Mesothelial cell of epicardium (in vitro differentiated cells): ENCODE measurements around the gene DIPK1A. TPM values are rescaled to one million over a fixed set of nuclear protein-coding genes. Genes with fewer than 3 reads are reported as not detected.

Experiments used
- DNase-seq, 2 experiments: peaks; one replicate each; pipeline ENCODE4 v3.0.0; 2021; ENCODE audit warnings: low spot score in 2 of 2; ENCODE audit not compliant: unreplicated experiment in 2 of 2
- H3K27ac Mint-ChIP-seq: 2 replicates; pipeline ENCODE4 v1.8.0; 2021; ENCODE audit warnings: mixed read lengths
- H3K27me3 Mint-ChIP-seq: 2 replicates; pipeline ENCODE4 v1.8.0; 2021; ENCODE audit warnings: low read depth, mixed read lengths
- H3K36me3 Mint-ChIP-seq: 2 replicates; pipeline ENCODE4 v1.8.0; 2021; ENCODE audit warnings: mixed read lengths
- H3K4me1 Mint-ChIP-seq: 2 replicates; pipeline ENCODE4 v1.8.0; 2021; ENCODE audit warnings: mixed read lengths
- H3K4me3 Mint-ChIP-seq: 2 replicates; pipeline ENCODE4 v1.8.0; 2021; ENCODE audit warnings: mild to moderate bottlenecking, moderate library complexity, mixed read lengths
- H3K9me3 Mint-ChIP-seq: 2 replicates; pipeline ENCODE4 v1.8.0; 2021; ENCODE audit warnings: mixed read lengths
- total RNA-seq: library from RNA; stranded (reverse); gene quantifications from 3 replicates; pipeline ENCODE4 v1.2.1, GENCODE V29; 2021
- TF ChIP-seq, protein P1 (sequence below): fragments of 200-600 bp; sonication (generic); IDR thresholded peaks from one replicate; pipeline ENCODE4 v1.5.0; 2021; ENCODE audit warnings: antibody characterized with exemption; ENCODE audit not compliant: unreplicated experiment

The DIPK1A gene
- total RNA-seq, 1 donor from 2014 or later = 12.3 TPM

DNA sequence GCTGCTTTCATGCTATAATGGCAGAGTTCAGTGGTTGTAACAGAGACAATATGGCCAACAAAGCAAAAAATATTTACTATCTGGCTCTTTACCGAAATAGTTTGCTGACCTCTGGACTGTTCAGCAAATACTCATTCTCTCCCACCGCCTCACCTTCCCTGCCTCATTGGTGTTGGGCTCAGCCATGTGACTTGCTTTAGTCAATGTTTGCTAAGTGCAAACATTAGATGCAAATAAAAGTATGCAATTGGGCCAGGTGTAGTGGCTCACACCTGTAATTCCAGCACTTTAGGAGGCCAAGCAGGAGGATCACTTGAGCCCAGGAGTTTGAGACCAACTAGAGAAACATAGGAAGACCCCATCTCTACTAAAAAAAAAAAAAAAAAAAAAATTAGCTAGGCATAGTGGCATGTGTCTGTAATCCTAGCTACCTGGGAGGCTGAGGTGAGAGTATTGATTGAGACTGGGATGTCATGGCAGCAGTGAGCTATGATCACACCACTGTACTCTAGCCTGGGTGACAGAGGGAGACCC, 74.3 kb downstream of the DIPK1A start:
- Mint-ChIP-seq H3K9me3 (peaks cover 27% of the 10 kb centered on the region), H3K27ac (no peak overlapping the region), H3K4me3 (no peak overlapping the region), H3K27me3 (no peaks in the 10 kb centered on the region), H3K4me1 (no peaks in the 10 kb centered on the region), H3K36me3 (peaks cover 12% of the 10 kb centered on the region)
- no peak for DNase-seq
- TF ChIP-seq, protein P1, sequence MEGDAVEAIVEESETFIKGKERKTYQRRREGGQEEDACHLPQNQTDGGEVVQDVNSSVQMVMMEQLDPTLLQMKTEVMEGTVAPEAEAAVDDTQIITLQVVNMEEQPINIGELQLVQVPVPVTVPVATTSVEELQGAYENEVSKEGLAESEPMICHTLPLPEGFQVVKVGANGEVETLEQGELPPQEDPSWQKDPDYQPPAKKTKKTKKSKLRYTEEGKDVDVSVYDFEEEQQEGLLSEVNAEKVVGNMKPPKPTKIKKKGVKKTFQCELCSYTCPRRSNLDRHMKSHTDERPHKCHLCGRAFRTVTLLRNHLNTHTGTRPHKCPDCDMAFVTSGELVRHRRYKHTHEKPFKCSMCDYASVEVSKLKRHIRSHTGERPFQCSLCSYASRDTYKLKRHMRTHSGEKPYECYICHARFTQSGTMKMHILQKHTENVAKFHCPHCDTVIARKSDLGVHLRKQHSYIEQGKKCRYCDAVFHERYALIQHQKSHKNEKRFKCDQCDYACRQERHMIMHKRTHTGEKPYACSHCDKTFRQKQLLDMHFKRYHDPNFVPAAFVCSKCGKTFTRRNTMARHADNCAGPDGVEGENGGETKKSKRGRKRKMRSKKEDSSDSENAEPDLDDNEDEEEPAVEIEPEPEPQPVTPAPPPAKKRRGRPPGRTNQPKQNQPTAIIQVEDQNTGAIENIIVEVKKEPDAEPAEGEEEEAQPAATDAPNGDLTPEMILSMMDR = no peak

DNA sequence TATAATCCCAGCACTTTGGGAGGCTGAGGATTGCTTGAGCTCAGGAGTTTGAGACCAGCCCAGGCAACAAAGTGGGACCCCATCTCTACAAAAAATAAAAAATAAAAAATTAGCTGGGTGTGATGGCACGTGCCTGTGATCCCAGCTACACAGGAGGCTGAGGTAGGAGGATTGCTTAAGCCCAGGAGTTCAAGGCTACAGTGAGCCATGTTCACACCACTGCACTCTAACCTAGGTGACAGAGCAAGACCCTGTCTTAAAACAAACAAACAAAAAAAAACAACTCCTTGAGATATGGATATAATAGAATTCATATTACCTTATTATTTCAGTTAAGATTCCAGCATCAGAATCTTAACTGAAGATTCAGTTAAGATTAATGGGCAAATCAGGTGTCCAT, 77.1 kb downstream of the DIPK1A start:
- DNase-seq = no peak
- Mint-ChIP-seq H3K27me3 (no peaks in the 10 kb centered on the region), H3K4me1 (peaks cover 5% of the 10 kb centered on the region), H3K27ac (no peak overlapping the region), H3K36me3 (peaks cover 4% of the 10 kb centered on the region), H3K9me3 (peaks cover 13% of the 10 kb centered on the region), H3K4me3 (no peak overlapping the region)
- TF ChIP-seq, protein P1 = no peak

GRCh38 chr1:92883297-92883696, 78.0 kb downstream of the DIPK1A start:
- H3K36me3 Mint-ChIP-seq = no peaks in the 10 kb centered on the region
- TF ChIP-seq, protein P1 = no peak
- peaks cover 5% of the 10 kb centered on the region for H3K4me1 Mint-ChIP-seq
- peaks cover 4% of the 10 kb centered on the region for H3K9me3 Mint-ChIP-seq
- H3K27ac Mint-ChIP-seq = no peak overlapping the region
- no peaks in the 10 kb centered on the region for H3K27me3 Mint-ChIP-seq
- H3K4me3 Mint-ChIP-seq = no peak overlapping the region
- DNase-seq = no peak

GRCh38 chr1:92882819-92883218, 78.4 kb downstream of the DIPK1A start:
- DNase-seq = no peak
- Mint-ChIP-seq H3K9me3 (no peaks in the 10 kb centered on the region), H3K4me1 (peaks cover 5% of the 10 kb centered on the region), H3K36me3 (no peaks in the 10 kb centered on the region), H3K4me3 (no peak overlapping the region), H3K27me3 (no peaks in the 10 kb centered on the region), H3K27ac (no peak overlapping the region)
- TF ChIP-seq, protein P1 = no peak

GRCh38 chr1:92881391-92881790, 79.9 kb downstream of the DIPK1A start:
- TF ChIP-seq, protein P1 = no peak
- H3K9me3 Mint-ChIP-seq = no peaks in the 10 kb centered on the region
- no peak for DNase-seq
- no peak overlapping the region for H3K27ac Mint-ChIP-seq
- H3K27me3 Mint-ChIP-seq = no peaks in the 10 kb centered on the region
- no peaks in the 10 kb centered on the region for H3K36me3 Mint-ChIP-seq
- peaks cover 5% of the 10 kb centered on the region for H3K4me1 Mint-ChIP-seq
- H3K4me3 Mint-ChIP-seq = no peak overlapping the region
